Activated T-helper 1 cell treated with anti-CD3 and anti-CD28 coated beads, Interleukin-2, amount 50 U/mL, for 16 hours (primary cell): ENCODE measurements around the gene SH3PXD2A.

ENCODE experiments used
- DNase-seq, 2 donors: peaks; one replicate each; pipeline ENCODE4 v3.0.0-alpha.2; 2020; ENCODE audit warnings: low read depth in 1 of 2, low spot score in 1 of 2

Gene SH3PXD2A

GRCh38 chr10:103551619-103552602, 303.5 kb downstream of the SH3PXD2A start:
- no peak for DNase-seq

GRCh38 chr10:103550229-103550628, 305.1 kb downstream of the SH3PXD2A start:
- no peak for DNase-seq

- DNase-seq: no peak
Measured at GRCh38 chr10:103549349-103549685, 306.1 kb downstream of the SH3PXD2A start.

DNA sequence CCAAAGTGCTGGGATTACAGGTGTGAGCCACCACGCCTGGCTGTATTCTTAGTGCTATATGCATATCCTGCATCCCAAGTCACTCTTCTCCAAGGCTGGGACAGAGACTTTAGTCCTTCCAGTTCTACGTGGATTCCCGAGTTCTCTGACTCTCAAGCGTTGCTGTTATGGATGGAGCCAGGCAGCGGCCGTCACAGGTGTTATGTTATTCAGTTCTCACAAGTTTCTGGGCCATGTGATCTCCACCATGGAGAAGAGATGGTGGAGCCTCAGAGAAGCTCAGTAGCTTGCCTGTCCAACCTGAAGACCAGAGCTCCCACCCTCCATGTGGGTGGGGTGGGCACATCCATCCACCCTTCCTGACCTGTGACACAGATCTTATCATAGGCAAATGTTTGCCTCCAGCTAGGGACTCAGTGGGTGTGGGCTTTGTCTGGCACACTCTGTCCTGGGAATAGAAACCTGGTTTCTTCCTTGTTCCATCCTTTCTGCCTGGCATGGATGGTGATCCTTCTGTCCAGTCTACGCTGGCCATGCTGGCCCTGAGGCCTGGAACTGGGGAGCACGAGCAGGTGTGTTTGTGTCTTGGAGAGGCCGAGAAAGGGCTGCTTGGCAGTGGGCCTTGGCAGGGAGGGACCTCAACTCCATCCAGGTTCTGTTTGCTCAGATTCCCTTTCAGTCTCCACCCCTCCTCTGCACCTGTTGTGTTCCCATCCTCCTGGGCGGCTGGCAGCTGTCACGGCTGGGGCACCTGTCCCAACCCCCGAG, 306.6 kb downstream of the SH3PXD2A start:
- DNase-seq: no peak

- DNase-seq: no peak
Measured at GRCh38 chr10:103548006-103548405, 307.4 kb downstream of the SH3PXD2A start.

GRCh38 chr10:103547391-103547946, 307.9 kb downstream of the SH3PXD2A start:
- no peak for DNase-seq

GRCh38 chr10:103546401-103546800, 309.0 kb downstream of the SH3PXD2A start:
- no peak for DNase-seq

- no peak for DNase-seq
Measured at GRCh38 chr10:103545771-103546281, 309.6 kb downstream of the SH3PXD2A start.

- DNase-seq: no peak
Measured at GRCh38 chr10:103545366-103545765, 310.0 kb downstream of the SH3PXD2A start.

GRCh38 chr10:103544657-103545310, 310.6 kb downstream of the SH3PXD2A start:
- no peak for DNase-seq
